SKM-1 (cell line): Measurements from ENCODE around the gene MACROD2.
"Not testable (repeated sequence)": the region's sequence is repeated elsewhere in the genome, so short reads cannot be mapped to it uniquely, and the experiment has no call there.

Source experiments
- DNase-seq: peaks from one replicate; lab custom pipeline; 2025; ENCODE audit not compliant: unreplicated experiment; lab: John Stamatoyannopoulos, UW

The MACROD2 gene

DNA sequence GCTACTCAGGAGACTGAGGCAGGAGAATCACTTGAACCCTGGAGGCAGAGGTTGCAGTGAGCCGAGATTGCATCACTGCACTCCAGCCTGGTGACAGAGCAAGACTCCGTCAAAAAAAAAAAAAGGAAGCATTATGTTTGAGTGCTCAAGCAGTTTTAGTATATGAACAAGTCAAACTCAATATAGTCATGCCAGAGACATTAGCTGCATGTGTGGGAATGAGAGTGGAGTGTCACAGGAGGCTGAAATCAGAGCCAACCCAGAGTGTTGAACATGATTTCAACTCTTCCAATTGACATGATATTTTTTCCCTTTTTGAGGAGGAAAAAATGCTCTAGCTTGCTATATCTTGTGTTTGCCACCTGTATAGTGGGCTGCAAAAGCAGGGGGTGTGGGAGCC, 931.1 kb downstream of the MACROD2 start:
- not testable (repeated sequence) for DNase-seq

DNA sequence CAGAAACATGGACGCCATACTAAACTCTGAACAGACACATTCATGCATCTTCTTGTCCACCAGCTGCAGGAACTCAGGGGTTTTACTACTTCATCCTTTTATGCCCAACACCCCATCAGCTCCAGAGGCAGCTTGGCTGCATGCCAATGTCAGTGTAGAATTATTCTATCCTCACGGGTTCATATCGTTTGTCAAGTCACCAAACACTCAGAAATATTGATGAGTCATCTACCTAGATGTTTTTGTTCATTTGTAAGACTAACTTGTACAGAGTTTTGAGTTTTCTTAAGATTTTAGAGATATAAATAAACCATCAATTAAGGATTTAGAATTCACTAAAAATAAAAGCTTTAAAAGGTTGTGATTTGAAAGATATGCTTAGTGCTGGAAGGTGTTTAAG, 932.8 kb downstream of the MACROD2 start:
- no peak for DNase-seq

DNA sequence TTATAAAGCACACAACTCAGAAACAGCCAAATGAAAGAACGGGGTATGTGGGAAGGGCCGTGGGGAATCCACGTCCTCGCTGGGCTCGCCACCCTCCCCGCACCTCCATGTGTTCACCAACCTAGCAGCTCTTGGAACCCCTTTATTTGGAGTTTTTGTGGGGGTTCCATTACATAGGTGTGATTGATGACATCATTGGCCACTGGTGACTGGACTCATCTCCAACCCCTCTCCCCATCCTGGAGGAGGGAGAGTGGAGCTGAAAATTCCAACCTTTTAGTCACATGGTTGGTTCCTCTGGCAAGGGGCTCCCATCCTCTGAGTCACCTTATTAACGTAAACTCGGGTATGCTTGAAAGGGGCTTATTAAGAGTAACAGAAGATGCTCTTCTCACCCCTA, 934.1 kb downstream of the MACROD2 start:
- no peak for DNase-seq

DNA sequence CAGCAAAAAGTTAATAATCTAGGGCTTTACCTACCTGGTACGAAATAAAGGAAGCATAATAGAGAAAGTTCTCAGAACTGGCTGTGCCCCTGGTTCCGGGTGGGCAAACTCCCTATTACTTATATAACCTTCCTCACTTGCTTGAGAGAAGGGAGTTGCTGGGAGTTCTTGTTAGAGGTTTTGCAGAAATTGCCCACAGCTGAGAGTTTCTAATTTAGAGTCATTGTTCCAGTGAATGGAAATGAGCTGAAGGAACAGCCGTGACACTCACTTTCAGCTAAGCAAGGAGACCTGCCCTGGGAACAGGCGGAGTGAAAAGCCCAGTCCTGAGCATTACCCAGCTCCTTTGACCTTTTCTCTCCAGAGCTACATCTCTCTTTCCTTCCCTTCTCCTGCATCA, 936.7 kb downstream of the MACROD2 start:
- no peak for DNase-seq

DNA sequence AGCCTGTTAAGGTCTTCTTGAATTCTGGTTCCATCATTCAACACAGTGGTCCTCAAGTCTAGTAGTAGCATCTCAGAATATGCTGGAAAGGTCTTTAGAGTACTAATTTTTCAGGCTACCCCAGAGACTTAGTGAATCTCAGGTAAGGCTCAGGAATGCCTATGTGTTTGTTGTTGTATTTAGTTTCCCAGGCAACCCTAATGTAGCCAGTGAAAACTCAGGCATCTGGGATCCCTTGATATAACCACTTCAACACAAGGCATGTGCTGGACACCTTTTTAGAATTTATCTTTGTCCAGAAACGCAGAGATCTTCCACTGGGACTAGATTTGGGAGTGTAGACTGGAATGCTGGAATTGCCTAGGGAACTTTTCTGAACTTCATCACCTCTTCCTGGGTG, 940.0 kb downstream of the MACROD2 start:
- DNase-seq: no peak

DNA sequence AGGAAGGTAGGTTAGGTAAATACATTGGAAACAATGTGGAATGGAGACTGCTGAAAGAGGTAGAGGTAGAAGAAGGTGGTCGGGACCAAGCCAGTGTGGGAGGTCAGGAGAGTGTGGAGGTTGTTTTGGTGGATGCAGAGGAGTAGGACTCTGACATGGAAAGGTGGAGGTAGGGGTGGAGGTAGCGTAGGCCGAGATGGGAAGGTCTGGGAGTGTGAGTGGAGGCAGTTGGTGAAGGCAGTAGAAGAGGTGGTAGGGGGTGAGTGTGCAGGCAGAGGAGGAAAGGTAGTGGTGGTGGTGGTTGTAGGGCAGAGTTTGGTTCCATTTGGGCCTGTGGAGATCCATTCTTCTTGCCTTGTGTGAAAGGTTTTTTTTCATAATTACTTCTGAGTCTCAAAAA, 941.7 kb downstream of the MACROD2 start:
- no peak for DNase-seq

DNA sequence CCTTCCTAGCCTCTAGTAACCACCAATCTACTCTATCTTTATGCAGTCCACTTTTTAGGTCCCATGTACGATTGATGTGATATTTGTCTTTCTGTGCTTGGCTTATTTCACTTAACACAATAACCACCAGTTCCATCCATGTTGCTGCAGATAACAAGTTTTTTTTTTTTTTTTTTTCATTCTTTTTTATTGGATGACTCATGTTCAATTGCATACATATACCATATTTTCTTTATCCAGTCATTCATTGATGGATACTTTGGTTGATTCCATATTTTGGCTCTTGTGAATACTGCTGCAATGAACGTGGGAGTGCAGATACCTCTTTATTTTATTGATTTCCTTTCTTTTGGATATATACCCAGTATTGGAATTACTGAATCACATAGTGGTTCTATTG, 942.5 kb downstream of the MACROD2 start:
- no peak for DNase-seq

DNA sequence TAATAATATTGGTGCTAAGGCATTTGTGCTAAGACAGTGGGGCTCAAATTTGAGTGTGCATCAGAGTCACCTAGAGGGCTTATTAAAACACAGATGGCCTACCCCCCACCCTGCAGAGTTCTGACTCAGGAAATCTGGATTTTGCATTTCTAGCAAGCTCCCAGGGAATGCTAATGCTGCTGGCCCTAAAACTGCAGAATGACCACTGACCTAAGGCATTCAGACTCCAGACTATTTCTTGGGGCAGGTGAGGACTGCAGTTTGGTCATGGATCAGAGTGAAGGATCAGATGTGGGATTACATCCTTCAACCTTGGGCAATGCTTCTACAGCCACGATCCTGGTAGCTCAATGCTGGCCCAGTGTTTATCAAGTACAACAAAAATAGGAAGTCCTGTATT, 952.2 kb downstream of the MACROD2 start:
- no peak for DNase-seq

DNA sequence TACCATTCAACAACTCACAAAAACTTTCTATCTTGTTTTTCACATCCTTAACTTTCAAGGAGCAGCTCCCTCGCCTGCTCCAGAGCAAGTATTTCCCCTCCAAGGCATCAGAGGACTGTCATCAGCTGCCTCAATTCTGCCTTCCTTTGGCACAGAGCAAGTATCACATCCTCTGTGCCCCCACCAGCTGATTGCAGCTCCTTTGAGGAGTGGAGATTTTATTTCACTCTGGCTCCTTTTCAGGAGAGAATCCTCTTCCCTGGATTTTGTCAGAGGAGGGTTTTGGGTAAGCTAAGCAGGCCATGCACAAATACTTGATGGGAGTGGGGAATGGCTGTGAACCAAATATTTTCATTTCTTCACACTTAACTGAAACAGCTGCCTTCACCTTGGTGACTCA, 952.6 kb downstream of the MACROD2 start:
- no peak for DNase-seq

DNA sequence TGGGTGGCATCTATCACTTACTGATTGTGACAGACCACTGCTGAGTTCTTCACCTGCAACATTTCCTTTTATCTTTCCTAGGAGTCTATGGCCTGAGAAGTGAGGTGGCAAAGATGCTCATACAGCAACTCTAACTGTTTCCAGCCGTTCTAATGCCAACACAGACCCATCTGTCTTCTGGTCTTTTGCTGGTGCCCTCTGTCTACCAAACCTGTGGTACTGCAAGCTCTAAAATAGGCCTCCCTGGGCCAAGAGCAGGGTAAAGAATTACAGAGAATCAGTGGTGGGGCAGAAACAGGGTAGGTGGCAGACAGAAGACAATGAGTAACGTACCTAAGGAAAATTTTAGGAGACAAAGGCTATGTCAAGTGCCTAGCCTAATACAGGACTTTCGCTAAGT, 953.1 kb downstream of the MACROD2 start:
- no peak for DNase-seq

DNA sequence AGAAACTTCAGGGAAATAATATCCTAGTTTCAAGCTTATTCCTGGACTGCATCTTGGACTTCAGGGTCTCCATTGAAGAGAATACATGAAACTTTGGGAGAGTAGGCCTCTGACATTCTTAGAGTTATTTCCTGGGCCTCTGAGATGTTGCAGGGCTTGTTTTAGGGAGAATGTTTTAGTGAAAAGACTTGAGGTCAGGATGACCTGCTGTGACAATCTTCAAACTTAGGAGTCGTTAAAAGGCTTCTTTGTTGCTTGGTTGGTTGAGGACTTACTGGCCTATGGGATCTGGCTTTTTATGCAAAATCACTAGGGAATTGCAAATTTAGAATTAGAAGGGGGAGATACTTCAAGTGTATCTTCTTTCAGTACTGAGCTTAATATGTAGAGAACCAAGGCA, 955.3 kb downstream of the MACROD2 start:
- no peak for DNase-seq

DNA sequence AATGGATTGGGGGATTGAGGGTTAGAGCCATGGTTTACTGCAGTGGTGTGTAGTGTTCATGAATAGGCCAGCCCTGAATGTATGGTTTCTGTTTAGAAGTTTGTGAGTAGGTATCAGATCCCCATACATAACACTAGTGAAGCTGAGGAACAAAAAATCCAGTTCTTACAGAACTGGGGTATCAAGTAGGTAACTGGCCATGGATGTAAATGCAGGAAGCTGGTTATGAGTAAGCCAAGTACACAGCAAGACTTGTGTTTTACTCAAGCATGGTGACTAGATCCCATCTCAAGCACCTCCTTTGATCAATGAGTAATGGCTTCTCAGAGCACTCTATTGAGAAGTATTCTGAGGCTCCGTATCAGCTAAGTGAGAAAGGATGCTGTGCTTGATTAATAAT, 955.8 kb downstream of the MACROD2 start:
- no peak for DNase-seq

DNA sequence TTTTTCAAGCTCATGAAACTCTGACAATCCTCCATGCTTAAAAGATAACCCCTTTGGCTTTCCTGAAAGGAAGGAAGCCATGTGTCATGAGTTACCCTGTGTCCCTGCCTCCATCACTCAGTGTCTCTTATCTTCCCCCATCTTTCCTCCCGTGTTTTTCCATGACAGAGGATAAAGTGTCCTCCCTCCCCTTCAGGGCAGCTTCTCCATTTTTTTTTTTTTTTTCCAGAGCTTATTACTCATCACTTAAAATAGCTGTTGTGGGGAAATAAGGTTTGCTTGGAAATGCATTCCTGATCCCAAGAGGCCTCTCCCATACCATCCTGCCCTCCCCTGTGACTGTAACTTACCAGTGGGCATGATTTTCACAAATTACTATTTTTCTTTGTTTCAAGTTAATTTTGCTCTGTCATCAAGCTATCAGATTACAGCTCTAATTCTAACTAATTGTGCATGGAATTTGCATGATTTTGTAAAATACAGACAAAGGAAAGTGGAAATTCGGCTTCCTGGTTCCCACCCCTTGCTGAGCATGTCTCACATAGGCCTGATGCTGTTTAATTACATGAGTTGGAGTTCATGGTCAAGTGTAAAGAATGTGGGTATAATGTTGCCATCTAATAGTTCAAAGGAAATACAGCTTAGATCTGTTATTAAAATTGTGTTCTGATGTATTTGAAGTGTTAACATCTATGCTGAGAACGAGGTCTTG, 956.5 kb downstream of the MACROD2 start:
- DNase-seq: no peak

DNA sequence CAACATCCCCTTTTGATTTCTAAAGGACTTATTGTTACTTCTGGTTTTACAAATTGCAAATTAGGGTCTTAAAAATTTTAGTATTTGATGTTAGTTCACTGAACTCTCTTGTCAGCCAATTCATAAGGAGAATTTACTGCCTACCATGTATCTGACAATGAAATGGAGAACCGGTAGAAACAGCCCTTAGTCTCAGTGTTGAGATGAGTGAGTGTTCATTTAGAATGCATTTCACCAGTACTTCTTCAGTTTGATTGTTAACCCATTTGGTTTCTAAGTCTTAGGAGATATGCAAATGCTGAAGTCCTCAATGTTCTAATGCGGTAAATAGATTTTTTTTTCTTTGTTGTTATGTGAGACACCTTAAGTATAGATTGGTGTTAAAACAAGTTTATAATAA, 958.4 kb downstream of the MACROD2 start:
- no peak for DNase-seq

DNA sequence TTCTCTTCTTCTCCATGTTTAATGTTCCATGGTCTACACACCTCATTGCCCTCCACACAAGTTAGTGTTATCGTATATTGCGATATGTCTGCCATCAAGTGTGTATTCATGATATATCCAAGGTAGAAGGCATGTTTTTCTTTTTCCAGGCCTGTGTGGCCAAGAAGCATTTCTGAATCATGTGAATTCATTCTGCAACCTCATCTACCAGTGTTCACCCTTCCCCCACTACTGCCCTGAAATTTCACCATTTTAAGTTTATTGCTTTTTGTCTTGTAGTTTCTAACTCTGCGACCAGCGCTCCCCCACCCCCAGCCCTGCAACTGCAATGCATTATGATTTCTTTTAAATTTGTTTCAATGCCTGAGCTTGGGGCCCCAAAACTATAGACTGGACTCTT, 960.1 kb downstream of the MACROD2 start:
- peak; percentile 7 for DNase-seq

DNA sequence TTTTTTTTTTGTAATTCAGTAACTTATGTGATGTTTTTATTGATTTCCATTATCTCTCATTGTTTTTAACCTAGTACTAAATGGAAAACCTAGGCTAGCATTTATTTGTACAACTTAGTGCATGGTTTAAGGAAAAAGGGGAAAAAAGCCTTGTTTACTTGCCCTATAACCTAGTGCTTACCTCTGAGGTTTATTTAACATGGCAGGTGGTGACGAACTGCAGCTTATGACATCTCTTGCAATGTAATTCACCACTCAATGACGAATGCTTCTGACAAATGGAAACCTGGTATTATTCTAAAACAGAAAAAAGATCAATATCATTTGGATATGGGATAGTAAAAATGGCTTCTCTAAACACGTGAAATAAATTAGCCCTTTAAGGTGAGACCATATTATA, 960.7 kb downstream of the MACROD2 start:
- no peak for DNase-seq

DNA sequence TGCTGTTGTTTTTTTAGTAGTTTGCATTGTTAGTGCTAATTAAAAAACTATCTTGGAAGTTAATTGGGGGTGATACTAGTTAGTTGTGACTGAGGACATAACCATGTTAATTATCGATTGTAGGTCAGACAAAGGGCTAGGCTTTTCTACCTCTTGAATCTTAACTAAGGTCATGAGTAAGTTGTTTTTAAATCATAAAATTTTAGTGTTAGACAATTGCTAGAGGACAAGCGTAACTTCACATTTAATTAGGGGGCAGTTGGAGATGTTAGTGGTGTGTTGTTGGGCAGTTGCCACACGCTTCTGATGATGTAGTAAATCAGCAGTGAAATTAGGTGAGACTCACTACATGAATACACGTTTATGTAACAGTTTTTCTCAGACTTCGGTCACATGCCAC, 961.2 kb downstream of the MACROD2 start:
- no peak for DNase-seq

DNA sequence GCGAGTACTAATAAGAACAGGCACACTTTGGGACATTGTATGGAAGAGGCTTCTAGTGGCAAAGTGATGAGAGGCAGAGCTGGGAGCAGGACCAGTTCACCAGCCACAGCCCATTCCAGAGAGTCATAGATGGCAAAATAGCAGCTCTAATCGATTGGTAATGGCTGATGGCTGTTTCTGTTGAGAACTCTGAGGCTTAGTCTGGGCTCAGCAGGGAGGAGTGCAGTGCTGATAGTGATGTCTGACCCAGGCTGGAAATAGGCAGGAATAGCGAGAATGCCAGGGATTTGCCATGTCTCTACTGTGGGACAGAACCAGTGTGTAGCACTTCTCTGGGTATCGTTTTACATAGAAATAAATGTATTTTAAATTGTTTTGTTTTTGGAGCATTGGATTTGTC, 962.1 kb downstream of the MACROD2 start:
- no peak for DNase-seq

DNA sequence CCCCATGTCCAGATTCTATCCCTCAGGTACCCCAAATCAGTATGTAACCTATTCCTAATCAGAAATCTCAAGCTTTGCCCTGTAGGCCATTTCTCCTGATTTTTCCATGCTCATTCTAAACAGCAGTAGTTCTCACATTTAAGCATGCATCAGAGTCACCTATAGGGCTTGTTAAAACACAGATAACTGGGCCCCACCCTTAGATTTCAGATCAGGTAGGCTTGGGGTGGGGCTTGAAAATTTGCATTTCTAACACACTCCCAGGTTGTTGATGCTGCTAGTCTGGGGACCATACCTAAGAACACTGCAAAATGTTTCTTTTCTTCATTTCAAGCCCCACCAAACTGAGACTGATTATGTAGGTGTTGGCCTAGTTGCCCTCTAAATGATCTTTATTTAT, 963.3 kb downstream of the MACROD2 start:
- DNase-seq: no peak

DNA sequence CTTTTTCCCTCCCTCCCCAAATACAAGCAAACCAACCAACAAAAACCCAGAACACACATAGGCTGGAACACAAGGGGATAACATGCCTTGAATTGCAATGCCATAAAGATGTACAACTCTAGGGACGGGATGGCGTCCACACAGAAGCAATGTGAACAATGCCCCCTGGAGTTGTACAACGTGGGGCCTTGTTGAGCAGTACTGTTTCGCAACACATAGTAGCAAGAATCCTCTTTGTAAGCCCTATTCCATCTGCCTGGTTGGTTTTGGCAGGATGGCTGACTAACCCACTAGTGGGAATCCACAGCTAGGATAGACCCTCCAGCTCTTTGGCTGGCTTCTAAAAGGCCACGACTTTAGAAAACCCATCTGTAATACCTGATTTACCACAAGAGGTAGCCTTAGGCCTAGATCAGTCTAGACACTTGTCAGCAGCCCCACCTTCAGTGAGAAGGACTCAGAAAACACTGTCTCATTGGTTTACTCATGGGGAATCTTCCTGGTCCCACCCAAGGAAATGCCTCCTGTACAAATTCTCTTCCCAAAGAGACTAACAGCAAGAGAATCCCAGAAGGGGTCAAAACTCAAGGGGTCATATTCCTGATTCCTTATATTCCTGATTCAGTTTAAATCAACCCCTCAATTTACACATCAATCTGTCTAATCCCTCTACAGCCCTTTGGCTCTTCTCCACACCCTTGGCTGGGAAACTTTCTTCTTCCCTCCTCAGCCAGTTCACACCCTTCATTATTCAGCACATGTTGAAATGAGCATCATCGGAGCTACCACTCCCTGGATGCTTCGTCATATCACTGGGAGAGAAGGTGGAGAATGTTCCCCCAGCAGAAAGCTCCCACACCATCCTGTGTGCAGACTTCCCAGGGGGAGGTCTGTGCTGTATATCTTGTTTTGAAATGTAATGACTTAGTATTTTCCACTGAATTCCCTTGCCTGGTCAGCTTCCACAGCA, 964.5 kb downstream of the MACROD2 start:
- DNase-seq: no peak

DNA sequence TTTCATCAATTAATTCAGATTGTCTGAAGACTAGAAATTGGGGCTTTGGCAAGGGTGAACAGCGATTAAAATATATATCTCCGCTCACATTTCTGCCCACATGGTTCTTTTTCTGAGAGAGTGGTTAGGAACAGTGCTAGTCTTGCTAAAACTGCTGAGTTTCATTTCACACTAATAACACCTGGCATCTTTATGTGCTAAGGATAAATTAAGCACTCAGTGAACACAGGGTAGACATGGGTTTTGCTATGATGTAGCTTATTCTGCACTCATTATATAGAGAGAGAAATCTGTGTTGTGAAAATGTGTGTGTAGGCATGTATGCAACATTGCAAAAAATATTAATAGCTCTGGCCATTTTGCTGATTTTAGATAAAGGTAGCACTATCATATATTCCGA, 965.5 kb downstream of the MACROD2 start:
- DNase-seq: no peak

DNA sequence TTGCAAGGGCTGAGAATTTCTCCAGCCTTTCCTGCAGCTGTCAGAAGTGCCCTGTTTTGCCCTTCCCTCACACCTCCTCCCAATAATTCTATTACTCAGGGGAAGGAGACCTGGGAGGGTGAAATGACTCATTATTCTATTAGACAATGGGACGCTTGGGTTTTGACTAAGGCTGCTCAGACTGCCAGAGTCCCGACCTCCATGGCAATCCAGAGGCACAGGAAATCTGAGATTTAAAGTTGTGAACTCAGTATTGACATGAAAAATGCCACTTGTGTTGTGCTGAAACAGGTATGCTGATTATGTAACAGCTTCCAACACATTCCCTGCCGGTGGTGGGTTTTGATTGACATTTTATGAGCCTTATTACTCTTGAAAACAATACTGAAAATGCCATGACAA, 967.9 kb downstream of the MACROD2 start:
- DNase-seq: no peak
